GM12873 (cell line): ENCODE data around the gene PLCG2.

Experiments
- TF ChIP-seq, protein P1 (sequence below): IDR thresholded peaks from 2 replicates; pipeline ENCODE4 v1.5.1; 2012; ENCODE audit warnings: low read depth, mild to moderate bottlenecking, moderate library complexity, low read length, control low read depth; ENCODE audit not compliant: insufficient read depth; ENCODE audit errors: missing control alignments

The PLCG2 gene

DNA sequence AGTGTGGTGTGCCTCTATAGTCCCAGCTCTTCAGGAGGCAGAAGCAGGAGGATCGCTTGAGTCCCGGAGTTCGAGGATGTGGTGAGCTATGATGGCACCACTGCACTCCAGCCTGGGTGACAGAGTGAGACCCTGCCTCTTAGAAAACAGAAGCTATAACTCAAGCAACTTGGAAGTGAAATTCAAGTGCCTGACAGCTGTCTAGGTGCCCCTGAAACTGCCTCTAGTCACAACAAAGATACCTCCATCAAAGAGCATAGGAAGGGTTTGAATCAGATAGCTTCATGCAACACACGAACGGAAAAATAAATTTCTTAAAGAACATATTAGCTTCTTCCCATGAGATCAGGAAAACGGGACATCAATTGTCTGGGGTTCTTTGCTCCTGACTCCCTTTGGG is 860 bp upstream of the PLCG2 start:
- TF ChIP-seq, protein P1, sequence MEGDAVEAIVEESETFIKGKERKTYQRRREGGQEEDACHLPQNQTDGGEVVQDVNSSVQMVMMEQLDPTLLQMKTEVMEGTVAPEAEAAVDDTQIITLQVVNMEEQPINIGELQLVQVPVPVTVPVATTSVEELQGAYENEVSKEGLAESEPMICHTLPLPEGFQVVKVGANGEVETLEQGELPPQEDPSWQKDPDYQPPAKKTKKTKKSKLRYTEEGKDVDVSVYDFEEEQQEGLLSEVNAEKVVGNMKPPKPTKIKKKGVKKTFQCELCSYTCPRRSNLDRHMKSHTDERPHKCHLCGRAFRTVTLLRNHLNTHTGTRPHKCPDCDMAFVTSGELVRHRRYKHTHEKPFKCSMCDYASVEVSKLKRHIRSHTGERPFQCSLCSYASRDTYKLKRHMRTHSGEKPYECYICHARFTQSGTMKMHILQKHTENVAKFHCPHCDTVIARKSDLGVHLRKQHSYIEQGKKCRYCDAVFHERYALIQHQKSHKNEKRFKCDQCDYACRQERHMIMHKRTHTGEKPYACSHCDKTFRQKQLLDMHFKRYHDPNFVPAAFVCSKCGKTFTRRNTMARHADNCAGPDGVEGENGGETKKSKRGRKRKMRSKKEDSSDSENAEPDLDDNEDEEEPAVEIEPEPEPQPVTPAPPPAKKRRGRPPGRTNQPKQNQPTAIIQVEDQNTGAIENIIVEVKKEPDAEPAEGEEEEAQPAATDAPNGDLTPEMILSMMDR, result no peak

DNA sequence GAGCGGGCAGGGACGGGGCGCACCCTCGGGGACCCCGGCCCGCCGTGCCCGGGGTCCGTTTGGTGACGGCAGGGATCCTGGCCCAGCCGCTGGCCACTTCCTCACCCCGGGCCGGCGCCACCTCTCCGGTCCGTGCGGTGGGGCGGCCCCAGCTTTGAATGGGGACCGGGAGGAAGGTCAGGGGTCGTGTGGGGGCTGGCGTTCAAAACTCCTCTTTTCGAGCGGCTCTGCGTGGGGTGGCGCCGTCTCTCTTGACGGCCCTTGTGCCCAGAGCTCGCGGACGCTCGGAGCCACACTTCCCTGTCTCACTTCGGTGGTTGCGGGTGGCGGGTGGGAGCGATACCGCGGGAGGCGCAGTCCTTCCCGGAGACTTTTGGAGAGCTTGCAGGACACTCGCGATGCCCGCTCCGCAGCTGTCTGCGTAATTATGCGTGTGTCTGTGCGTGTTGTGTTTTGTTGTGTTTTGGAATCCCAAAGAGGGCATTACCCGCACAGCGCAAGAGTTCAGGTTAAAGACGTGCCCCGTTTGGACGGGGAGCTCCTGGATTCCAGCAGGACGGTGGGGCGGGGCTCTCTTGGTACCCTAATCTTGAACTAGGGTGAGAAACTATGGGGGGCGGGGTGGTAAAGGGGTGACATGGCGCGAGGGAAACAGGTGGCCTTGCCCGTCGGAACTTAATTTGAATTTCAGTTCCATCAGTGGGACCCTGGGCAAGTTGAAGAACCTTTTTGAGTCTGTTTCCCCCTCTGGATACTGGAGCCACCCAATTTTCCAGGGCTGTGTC is 637 bp downstream of the PLCG2 start:
- TF ChIP-seq, protein P1, result no peak

DNA sequence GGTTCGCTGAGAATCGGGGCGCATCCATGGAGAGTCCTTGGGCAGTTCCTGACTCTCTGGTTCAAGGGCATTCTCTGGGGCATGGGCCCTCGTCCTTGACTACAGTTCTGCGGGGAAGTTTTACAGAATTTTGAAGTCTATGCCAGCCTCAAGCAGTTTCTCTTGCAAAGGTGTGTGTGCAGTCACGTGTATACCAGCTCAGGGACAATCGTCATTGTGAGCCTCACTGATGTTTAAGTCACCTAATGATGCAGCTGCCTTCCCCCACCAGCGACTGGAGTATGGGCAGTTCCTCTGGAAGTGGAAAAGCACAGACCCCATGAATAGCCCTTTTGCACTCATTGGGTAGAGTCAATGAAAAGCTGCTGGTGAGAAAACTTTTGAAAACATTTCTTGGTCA is 1.3 kb downstream of the PLCG2 start:
- TF ChIP-seq, protein P1, result no peak

DNA sequence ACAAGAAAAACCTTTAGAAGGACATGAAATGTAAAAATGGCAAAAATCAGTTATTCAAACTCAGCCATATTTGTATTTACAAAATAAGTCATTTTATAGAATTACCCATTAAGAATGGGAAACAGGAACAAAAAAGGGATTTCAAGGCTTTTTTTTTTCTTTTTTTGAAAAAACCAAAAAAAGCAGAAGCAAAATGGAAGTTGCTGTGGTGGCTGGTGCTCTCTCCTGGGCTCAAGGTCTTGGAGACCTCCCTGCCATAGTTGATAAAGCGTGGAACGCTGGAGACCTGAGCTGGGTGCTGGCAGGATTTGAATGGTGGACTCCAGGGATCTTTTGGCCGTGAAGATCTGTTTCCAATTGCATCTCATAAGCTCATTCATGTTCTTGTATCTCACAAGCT is 3.1 kb downstream of the PLCG2 start:
- TF ChIP-seq, protein P1, result no peak

DNA sequence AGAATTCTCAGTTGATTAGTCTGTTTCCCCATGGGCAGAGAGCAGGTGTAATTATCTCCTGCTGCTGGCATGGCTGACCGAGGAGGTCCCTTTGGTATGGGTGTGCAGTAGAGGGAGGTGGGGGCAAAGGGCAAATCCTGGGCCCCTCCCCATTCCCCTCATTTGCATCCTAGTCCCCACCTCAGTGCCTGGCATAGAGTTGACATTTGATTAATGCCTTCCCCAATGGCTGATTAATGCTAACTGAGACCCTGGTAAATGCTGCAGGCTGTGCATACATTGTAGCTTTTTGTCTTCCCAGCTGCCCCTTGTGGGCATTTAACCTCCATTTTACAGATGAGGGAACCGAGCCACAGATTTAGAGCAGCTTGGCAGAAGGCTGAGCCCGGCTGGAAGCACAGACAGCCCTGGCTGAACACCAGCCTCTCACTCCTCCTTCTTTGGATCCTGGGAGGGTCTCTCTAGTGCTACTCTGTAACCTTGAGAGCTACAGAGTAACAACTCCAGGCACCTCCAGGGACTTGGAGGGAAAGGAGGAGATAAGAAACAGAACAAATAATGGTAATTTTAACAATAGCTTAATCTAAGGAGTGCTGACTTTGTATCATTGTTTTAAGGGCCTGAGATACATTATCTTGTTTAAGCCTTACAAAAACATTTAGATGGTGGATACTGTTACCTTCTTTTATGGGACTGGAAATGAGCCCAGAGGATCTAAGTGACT is 5.1 kb downstream of the PLCG2 start:
- TF ChIP-seq, protein P1, result no peak

DNA sequence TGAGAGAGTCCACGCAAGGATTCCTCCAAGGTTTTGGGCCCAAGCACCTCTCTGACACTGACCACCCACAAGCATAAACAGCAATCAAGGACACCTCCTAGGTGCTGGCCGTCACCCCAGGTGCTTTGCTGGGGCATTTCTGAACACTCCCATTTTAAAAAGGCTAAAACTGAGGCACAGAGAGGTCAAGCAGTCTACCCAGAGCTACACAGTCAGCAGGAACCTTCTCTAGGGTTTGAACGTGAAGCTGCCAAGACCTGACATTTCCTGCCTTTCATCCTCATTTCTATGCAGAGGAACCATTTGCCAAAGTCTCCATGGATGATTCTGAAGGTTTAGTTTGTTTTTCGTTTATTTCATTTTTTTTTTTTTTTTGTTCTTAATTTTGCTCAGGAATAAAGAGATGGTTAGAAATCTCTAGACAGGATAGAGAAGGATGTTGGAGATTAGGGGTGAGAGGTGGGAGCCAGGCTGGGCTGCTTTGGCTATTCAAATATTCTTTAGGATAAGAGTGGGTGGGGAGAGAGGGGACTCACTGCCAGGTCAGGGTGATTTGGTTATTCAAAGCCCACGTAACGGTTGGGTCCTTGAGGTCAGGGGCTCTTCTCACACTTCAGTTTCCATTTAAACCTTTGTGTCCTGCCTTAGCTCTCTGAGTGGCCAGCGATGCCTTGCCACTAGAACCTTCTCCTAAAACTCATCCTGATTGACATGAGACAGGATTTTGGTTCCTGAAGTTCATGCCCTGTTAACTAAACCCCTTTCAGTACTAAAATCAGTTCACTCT is 6.2 kb downstream of the PLCG2 start:
- TF ChIP-seq, protein P1, result no peak

DNA sequence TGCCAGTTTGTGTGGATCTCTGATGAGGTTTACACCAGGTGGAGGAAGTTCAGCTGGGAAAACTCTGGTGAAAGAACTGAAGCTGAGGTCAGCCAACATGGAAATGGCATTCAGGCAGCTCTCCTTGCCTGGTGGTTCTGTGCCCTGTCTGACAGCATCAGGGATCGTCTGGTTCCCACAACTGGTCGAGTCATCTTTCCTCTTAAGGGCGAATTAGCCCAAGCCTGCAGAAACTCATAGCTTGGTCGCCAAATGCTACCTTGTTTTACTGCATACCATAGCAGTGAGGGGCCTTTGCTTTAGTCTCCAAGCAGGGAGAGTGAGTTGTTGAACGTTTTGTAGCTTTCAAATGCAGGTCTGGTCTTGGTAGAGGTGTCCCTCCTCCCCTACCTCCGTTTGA is 7.2 kb downstream of the PLCG2 start:
- TF ChIP-seq, protein P1, result no peak
